ENCODE measurements around the gene LMAN2.
"Not testable (repeated sequence)": the region's sequence is repeated elsewhere in the genome, so short reads cannot be mapped to it uniquely, and the experiment has no call there.

LMAN2 gene

GRCh38 chr5:177346820-177347219 is 4.6 kb downstream of the LMAN2 start:
- no peak for DNase-seq

GRCh38 chr5:177344891-177345290 is 6.6 kb downstream of the LMAN2 start:
- DNase-seq: no peak

- DNase-seq: no peak
Measured at GRCh38 chr5:177343777-177344176, 7.7 kb downstream of the LMAN2 start.

GRCh38 chr5:177343000-177343399 is 8.5 kb downstream of the LMAN2 start:
- DNase-seq: not testable (repeated sequence)

- DNase-seq: no peak
Measured at GRCh38 chr5:177339107-177339638, 12.3 kb downstream of the LMAN2 start.

- no peak for DNase-seq
Measured at GRCh38 chr5:177338251-177339106, 13.0 kb downstream of the LMAN2 start.

DNA sequence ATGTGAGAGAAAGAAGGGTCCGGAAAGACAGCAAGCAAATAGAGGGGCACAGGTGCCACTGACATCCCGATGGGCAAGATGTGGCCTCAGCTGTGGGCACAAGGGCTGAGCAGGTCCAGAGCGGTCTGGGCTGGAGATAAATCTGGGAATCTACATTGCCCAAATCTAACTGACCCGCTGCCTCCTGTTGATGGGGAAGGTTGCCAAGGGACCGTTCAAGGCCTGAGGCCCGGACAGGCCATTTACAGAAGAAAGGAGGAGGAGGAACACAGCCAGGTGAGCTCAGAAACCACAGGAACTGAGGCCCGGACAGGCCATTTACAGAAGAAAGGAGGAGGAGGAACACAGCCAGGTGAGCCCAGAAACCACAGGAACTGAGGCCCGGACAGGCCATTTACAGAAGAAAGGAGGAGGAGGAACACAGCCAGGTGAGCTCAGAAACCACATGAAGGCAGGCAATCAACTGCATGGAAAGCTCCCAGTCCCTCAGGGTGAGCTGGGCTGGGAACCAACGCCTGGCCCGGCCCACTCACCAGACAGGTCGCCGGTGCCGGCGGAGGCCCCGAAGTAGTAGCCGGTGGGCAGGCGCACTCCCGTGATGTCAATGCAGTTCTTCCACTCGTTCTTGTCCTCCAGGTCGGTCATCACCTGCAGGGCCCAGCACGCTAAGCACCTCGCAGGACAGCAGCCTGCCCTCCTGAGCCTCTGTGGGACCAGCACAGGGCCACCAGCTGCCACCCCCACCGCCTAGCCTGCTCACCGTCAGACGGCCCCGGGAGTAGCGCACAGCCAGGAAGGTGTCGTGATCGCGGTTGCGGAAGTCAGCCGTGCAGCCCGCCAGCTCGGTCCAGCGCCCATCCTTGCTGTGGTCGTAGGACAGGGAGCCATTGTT is 14.6 kb downstream of the LMAN2 start:
- no peak for DNase-seq

GRCh38 chr5:177336112-177336511 is 15.4 kb downstream of the LMAN2 start:
- DNase-seq: no peak

GRCh38 chr5:177335701-177336065 is 15.8 kb downstream of the LMAN2 start:
- no peak for DNase-seq

DNA sequence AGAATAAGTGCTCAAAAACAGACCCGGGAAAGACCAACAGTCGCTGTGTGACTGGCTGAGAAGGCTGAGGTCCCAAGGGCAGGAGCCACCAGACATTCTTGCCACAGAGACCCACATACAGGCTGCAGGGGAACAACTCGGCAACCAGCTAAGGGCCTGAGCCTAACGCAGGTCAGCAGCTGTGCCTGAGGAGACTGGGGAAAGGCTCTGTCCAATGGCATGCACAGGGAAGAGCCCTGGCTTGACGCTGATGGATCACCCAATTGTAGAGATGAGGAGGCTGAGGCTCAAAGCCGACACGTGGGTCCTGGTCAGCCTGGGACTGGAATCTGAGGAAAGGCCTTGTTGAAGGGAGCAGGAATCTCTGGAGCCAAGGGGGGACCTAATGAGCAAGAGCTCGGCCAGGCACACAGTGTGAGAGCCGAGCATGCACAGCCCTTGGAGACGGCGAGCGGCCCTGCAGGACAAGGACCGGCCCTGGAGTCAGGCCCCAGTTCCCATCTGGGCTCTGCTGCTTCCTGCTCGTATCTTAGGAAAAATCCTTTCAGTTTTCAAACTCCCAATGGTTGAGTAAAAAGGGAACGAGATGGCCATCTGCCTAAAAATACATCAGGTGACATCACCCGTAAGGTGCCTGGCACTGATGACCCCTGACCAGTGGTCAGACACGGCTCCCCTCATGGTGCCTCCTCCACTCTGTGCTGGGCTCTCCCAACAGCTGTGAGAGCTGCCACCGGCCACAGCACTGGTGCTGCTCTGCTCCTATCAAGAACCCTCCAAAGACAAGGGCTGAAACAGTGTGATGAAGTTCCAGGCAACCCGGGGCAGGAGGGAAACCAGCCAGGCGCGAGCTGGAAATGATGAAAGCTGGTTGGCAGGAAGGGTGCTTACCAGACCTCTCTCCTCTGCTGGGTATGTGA is 16.4 kb downstream of the LMAN2 start:
- DNase-seq: no peak

DNA sequence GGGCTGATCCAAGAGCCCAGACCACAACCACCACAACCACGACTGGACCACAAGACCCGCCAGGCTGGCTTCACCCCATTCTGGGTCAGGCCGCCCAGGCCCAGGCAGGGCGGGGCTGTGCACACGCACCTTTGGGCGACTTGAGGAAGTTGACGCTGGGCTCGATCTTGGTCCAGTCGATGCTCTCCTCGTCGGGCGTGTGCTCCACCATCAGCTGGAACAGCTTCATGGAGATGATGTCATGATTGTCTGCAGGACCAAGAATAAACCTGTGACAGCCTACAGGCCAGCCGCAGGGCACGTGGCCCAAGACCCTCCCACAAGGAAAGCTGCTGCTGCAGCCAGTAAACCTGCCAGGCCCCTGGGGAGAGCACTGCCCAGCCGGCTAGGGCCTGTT is 17.3 kb downstream of the LMAN2 start:
- DNase-seq: no peak

DNA sequence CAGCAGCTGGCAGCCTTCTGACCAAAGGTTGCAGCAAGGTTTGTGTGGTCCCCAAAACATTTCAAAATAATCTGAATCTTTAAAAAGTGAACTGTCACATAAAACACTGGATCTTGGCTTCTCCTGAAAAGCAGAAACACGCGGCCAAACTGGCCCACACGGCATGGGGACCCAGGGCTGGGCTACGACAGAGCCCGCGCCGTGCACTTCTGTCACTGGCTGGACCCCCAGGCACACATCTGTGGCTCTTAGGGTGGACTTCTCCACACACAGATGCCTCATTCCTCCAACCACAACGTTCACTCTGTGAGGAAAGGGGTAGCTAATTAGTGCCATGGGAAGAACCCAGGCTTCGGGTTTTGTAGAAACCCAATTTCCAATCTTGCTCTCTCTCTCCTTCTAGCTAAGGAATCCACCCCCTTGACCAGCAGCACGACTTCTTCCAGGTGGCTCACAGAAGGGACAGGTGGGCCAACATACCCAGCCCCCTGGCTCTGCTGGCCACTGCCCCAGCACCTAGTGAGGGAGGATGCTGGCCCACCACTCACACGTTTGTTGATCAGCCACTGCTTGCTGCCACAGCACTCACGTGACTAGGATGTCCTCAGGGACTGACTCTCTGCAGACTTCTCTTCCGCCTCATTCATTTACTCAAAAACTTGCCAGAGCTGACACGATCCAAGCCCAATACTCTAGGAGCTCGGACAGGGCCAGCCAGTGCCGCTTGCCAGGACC is 17.9 kb downstream of the LMAN2 start:
- no peak for DNase-seq

GRCh38 chr5:177332896-177333260 is 18.6 kb downstream of the LMAN2 start:
- DNase-seq: no peak

DNA sequence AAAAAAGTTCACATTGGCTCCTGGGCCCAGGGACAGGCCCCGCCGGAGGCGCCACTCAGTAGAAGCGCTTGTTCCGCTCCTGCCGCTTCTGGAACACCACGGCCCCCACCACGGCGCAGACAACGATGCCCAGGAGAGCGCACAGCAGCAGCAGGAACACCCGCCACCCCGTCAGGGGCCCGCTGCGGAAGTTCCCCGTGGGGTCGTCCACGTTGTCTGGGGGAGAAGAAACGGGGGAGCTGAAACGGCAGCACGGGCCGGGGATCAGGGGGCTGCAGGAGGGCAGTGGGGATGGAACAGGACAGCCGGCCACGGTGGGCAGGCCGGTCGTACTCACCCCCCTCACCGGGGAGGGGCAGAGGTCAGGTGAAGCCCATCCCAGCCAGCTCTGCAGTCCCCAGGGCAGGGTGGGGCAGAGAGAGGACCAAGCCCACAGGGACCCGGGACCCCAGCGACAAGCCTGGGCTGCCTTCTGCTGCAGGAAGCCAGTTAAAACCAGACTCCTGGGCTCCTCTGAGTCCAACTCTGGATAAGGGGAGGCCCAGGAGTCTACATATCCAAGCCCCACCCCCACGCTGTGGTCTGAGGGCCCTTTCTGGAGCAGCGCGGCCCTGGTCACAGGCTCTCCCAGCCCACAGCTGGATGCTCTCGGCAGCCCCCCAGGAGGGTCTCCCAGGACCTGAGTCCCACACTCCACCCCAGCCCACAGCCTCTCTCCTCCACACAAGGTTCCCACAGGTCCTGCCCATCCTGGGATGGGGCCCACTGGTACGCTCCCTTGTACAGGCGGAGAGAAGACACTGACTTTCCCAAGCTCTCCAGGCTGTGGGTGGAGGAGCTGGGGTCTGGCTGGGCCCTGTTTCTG is 19.2 kb downstream of the LMAN2 start:
- no peak for DNase-seq

- DNase-seq: no peak
Measured at GRCh38 chr5:177330991-177331842, 20.3 kb downstream of the LMAN2 start.

DNA sequence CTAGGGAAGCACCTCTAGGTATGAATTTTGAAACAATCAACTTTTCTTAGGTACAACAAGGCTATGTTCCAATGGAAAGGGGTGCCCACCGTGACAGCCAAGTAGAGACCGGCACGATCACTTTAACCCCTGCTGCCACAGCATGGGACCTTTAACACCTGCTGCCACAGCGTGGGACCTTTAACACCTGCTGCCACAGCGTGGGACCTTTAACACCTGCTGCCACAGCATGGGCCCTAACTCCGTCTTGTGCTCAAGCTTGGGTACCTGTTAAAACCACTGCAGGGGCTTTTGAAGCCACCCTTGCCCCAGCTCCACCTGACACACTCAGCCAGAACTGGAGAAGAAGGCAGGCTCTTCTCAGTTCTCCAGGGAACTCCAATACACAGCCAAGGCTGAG is 21.6 kb downstream of the LMAN2 start:
- DNase-seq: no peak

DNA sequence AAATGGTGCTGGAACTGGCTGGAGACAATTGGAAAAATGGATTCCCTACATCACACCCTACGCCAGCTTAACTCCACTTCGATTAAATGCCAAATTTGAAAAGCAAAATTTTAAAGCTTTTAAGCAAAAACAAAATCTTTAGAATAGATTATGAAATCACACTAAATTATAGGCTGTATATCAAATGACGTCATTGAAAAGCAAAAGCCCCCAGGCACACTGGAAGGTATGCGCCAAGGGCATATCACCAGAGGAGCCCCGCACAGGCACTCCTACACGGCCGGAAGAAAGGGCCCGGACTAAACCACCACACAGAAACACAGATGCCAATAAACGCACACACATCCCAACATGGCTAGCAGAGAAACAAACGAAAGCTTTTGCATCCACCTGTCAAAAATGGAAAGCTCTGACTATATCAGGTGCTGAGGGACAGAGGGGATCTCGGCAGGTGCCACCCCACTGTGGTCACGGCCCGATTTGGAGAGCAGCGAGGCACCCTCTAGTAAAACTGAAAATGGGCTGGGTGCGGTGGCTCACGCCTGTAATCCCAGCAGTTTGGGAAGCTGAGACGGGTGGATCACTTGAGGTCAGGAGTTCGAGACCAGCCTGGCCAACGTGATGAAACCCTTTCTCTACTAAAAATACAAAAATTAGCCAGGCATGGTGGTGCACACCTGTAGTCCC is 22.8 kb downstream of the LMAN2 start:
- DNase-seq: no peak

DNA sequence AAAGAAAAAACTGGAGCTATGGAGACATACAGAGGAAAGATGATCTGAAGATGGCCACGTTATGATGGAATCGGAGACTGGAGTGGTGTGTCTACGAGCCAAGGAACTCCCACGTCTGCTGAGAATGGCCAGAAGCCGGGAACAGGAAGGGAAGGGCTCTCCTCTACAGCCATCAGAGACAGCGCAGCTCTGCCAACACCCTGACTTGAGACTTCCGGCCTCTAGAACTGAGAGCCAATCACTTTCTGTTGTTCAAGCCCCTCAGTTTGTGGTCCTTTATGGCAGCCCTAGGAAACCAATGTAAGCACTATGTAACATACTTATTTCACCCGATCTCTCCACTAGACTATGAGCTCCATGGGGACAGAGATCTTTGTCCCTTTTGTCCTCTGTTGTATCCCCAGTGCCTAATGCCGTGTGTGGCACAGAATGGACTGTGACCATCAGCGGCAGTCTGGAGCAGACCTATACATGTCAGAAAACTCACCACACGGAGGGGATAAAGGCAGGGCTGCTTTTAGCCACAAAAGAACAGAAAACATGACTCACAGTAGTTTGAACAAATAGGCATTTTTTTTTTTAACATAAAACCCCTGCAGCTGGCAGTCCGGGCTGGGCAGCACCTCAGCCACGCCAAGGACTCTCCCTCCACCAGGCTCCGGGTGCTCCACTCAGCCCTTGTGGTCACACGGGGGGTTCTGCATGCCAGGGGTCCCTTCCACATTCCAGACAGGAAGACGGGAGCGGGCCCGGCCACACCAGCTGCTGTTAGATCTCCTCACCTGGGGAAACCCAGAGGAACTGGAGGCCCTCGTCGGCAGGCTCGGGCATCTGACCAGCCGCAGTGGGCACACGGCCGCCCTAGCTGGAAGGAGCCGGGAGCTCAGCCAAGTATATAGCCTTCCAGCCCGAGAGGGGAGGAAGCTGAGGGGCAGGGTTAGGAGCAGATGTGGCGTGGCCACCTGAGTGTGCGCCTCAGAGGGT is 23.6 kb downstream of the LMAN2 start:
- no peak for DNase-seq

Measured in stimulated activated CD4-positive, alpha-beta T cell treated with anti-CD3 and anti-CD28 coated beads, Interleukin-4, amount 100 ng/mL, for 4 hours (primary cell).